IPS-NIHi7 (cell line): ENCODE results near the gene FBXO42.
A peak's percentile ranks its signal among the peaks of the same experiment; 100 is the strongest.

Experiments
- DNase-seq: peaks from one replicate; pipeline ENCODE4 v3.0.0; 2012; ENCODE audit warnings: mixed read lengths; ENCODE audit errors: extremely low spot score

Gene FBXO42

DNA sequence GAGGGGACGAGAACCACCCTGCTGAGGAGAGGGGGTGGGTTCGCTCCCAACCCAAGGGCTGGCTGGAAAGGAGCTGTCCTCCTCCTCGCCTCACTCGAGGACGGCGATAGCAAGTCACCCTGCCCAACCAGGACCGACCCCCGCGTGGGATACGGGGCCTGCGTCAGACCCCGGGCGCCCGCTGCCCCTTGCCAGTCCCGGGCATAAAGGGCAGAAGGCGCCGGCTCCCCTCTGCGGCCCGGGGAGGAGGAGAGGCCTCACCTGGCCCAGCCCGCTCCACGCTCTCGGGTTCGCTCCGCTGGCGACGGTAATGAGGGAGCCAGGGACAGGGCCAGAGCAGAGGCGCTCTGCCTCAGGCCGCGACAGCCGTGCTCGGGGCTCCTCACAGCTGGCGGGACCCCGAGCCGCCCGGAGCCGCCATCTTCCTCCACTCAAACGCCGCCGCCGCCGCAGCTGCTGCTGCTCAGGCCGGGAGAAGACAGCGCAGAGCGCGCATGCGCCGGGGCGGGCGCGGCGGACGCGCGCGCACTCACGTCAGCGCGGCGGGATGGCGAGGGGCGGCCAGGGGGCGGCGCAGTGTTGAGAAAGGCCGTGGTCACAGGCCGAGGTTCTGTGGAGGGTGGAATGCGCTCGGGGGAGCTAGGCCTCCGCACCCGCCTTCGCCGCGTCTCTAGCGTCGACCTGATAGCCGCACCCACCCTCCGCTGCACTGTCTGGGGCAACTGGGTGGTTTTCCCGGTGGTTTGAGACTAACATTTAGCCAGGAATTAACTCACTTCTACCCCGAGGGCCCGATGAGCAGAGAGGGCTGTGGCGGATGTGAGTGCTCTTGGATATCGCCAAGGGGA, at the start of gene FBXO42:
TSS of gene FBXO42 (minus strand) at position 487 of the 848 bp plus-strand sequence. CDS start 37,062 bp downstream, outside the sequence.
- DNase-seq, result peak; percentile 95

- no peak for DNase-seq
These were observed 46.2 kb upstream of the FBXO42 start for GRCh38 chr1:16398371-16398953.

DNA sequence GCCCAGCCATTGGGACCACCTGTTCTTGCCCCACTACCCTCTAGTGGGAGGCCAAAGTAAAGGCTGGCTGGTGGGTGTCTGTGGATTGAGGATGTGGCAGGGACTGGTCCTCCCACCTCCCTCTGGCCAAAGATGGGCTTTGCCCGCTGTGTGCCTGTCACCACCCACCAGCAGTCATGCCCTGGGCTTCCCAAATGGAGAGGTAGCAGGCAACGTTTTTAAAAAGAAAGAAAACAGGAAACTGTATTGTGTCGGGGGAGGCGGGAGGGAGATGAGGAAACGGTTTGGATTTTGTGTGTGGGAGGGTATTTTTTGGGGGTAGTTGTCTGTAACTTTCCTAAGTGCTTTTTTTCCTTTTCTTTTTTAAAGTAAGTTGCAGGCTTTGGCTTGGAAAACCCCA, 44.8 kb upstream of the FBXO42 start:
- DNase-seq, result no peak

- no peak for DNase-seq
These were observed 44.3 kb upstream of the FBXO42 start for GRCh38 chr1:16396591-16396990.

- DNase-seq, result no peak
These were observed 42.7 kb upstream of the FBXO42 start for GRCh38 chr1:16394977-16395376.

GRCh38 chr1:16393570-16394521, 41.6 kb upstream of the FBXO42 start:
- no peak for DNase-seq

GRCh38 chr1:16392740-16393569, 40.7 kb upstream of the FBXO42 start:
- DNase-seq, result no peak

DNA sequence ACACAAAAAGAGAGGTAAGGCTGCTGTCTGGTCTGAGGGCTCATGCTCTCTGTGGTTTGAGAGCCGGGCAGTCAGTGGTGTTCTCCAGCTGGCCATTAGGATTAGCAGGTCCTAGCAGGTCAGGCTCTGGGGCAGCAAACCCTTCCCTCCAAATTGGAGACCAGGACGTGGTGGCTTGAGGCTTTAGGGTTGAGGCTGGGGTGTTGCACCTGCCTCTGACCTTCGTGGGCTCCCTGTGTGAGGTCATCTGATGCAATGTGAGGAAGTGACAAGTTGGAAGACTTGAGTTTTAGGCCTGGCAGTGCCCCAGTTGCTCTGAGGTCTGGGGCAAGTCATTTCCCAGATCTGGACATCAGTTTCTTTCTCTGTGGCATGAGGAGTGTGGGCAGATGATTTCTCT, 39.1 kb upstream of the FBXO42 start:
- DNase-seq, result no peak

DNA sequence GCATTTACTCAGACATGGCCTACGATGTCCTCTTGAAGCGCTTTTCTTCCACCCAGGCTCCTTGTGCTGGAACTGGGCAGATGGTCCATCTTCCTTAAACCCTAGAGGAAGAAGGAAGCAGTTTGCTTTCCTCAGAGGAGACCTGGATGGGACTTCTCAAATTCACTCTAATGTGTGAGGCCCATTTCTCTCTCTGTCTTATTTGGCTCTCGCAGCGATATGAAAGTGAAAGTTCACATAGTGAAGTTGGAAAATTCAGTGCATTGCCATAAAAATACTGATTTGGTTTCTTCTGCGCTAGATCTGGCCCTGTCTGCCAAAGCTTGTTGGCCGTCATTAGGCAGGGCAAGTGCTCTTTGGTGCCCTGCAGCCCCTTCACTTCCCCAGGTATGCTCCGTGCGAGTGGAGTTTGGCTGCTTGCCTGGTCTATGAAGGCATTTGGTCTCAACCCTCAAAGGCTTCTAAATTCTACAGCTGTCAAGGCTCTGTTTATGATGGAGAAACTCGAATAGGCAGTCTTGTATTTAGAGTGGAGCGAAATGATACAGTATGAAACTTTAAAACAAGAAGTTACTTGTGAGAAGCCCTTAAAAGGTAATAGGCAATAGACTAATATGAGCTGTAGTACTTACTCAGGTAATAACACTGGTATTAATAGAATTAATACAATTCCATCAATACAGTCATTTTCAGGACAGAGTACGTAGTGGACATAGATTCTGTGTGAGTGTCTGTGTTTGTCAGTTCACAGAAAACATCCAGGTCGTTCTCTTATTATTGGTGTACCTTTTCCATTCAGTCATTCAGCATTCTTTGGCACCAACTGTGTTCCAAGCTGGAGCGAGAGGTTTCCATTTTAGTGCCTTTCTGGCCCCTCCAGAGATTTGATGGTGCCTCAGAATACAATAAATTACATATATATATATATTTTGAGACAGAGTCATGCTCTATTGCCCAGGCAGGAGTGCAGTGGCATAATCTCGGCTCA, 35.2 kb upstream of the FBXO42 start:
- no peak for DNase-seq

- DNase-seq, result no peak
These were observed 34.3 kb upstream of the FBXO42 start for GRCh38 chr1:16386454-16387113.

DNA sequence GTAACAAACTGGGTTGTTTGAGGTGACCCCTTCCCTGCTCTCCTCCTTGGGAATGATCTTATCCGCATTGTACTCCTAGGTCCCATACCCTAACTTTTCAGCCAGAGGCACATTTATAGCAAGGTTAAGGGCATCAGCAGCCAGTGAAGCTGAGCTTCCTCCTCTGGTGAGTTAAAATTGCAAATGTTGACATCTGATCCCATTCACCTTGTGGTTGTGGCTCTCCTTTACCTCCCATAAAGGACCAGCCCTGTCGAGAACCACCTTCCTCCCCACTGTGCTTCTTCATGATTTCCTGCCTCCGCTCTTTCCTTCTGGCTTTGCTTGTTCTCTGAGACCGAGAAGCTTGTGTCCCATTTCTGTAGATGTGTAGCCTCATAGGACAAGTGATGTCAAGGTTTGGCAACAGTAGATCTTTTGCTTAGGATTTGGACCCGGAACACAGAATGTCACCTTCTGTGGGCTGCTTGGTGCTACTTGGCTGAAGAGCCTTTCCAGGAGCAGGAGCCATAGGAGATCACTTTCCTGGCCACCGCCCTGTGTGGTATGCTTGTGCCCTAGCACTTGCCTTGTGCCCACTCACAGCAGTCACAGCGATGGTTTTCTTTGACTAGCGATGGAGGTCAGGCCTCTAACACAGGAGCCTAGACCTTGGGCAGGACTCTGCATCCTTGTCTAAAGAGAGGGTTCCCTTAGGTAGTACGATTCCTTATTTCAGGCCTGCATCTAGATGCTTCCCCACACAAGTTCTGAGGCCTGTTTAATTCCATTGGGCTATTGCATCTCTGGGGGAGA, 33.6 kb upstream of the FBXO42 start:
- peak; percentile 60 for DNase-seq

GRCh38 chr1:16383888-16384287, 31.6 kb upstream of the FBXO42 start:
- DNase-seq, result no peak

DNA sequence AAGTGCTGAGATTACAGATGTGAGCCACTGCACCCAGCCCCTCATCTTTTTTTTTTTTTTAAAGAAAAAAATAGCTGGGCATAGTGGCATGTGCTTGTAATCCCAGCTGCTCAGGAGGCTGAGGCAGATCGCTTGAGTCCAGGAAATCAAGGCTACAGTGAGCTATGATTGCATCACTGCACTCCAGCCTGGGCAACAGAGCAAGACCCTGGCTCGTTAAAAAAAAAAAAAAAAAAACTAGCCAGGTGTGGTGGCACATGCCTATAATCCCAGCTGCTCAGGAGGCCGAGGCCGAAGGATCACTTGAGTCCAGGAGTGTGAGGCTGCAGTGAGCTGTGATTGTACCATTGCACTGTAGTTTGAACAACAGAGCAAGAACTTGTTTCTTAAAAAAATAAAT, 28.6 kb upstream of the FBXO42 start:
- DNase-seq, result no peak

DNA sequence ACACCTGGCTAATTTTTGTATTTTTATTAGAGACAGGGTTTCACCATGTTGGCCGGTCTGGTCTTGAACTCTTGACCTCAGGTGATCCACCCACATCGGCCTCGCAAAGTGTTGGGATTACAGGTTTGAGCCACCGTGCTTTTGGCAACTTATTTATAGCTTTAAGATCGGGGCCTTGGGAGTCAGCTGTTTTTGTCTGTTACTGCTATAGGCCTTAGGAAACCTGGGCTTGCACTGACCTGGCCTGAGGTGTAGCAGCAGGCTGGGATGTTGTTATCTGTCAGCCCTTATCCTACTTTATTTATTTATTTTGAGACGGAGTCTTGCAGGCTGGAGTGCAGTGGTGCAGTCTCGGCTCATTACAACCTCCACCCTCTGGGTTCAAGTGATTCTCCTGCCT, 26.2 kb upstream of the FBXO42 start:
- no peak for DNase-seq

DNA sequence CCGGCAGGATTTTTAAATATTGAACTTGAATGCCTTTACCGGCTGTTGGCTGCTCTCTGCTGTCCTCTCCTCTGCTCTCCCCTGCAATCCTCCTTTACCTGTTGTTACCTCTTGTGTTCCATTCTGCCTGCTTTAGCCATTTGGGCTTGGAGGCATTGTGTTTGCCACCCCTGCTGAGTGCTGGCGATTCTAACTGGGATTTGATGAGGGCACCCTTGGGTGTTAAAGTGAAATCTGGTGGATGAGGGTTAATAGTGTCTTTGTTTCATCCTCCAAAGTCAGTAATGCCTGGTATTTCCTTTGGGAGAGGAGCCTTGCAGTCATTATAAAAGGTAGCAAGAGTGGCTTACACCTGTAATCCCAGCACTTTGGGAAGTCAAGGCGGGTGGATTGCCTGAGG, 24.7 kb upstream of the FBXO42 start:
- no peak for DNase-seq

DNA sequence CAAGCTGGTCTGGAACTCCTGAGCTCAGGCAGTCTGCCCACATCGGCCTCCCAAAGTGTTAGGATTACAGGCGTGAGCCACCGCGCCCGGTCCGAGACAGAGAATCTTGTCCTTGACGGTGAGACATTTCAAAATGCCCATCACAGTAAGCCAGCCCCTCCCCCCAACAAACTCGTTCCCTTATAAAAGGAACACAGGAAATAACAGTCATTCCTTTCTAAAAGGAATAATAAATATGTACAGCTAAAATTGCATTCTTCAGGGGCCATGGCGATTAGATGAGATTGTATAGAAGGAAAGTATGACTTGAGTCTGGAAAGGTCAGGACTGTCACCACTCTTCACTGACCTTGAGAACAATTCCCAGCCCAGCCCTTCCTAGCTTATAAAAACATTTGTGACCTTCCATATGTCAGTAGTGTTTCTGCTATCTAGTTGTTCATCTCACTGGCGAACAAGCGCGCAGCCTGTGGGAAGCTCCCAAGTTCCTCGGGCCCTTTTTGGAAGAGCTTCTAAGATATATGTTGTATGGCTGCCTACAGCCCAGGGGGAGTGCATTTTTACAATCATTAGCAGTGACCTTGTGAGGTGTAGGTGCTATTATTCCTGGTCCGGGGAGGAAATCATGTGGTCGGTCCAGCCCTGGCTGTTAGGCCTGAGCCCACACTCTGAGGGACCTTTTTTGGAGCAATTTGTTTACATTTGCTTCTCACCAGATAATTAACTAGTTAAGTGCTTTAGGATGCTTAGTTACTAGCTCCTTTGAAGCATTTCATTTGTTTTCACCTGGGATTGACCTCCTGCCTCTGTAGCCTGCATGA, 23.5 kb upstream of the FBXO42 start:
- no peak for DNase-seq

DNA sequence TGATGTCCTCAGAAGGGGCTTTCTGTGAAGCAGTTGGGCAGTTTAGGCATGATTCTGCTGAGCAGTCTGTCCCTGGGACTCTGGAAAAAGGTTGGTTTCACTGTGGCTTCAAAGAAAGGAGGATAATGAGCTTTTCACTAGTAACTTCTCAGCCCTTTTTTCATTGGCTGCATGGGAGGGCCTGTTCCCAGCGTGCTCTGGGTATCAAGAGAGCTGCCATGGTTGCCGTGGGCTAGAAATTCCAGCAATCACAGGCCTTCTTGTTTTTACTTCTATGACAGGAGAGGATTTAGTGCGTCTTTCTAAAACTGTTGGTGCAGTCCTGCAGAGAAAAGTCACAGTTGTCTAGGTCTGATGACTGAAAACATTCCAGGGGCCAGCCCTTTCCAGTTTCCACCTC, 22.0 kb upstream of the FBXO42 start:
- no peak for DNase-seq
